Calu3 (cell line): ENCODE results near the gene STPG2. TPM values are rescaled to one million over a fixed set of nuclear protein-coding genes. Genes with fewer than 3 reads are reported as not detected.
"Not testable (repeated sequence)": the region's sequence is repeated elsewhere in the genome, so short reads cannot be mapped to it uniquely, and the experiment has no call there.

ENCODE experiments used
- BruUV-seq: library from RNA; stranded (reverse); fragments of 400-500 nt; replicated peaks from 2 replicates; lab custom pipeline; 2021; lab: Mats Ljungman, UMichigan
- CTCF ChIA-PET: fragments of 300-600 bp; sonication (Branson Sonifier 250); formaldehyde crosslinking; loops from one replicate; lab custom pipeline; 2022; ENCODE audit warnings: antibody characterized with exemption; lab: Charles Lee
- DNase-seq: peaks from one replicate; pipeline ENCODE4 v3.0.0; 2022
- H3K27ac Mint-ChIP-seq: one replicate; pipeline ENCODE4 v1.8.0; 2022; ENCODE audit warnings: mixed read lengths; ENCODE audit not compliant: unreplicated experiment
- H3K27me3 Mint-ChIP-seq: one replicate; pipeline ENCODE4 v1.8.0; 2022; ENCODE audit warnings: mixed read lengths; ENCODE audit not compliant: unreplicated experiment
- H3K36me3 Mint-ChIP-seq: one replicate; pipeline ENCODE4 v1.8.0; 2022; ENCODE audit warnings: mild to moderate bottlenecking, moderate library complexity, mixed read lengths; ENCODE audit not compliant: insufficient read depth, unreplicated experiment
- H3K4me1 Mint-ChIP-seq: one replicate; pipeline ENCODE4 v1.8.0; 2022; ENCODE audit warnings: mild to moderate bottlenecking, low read depth, mixed read lengths; ENCODE audit not compliant: unreplicated experiment
- H3K4me3 Mint-ChIP-seq: one replicate; pipeline ENCODE4 v1.8.0; 2022; ENCODE audit warnings: mild to moderate bottlenecking, low read depth, moderate library complexity, mixed read lengths; ENCODE audit not compliant: unreplicated experiment
- H3K9me3 Mint-ChIP-seq: one replicate; pipeline ENCODE4 v1.8.0; 2022; ENCODE audit warnings: low read depth, mixed read lengths; ENCODE audit not compliant: unreplicated experiment
- intact Hi-C: fragments of 100-400 bp; cut with micrococcal nuclease; formaldehyde crosslinking; loops from one replicate; pipeline ENCODE4 v1.10.0; 2022; ENCODE audit not compliant: unreplicated experiment
- total RNA-seq: library from RNA; stranded (reverse); gene quantifications from 2 replicates; pipeline ENCODE4 v1.2.3, GENCODE V29; 2022
- TF ChIP-seq, protein P1 (sequence below): fragments of 200-600 bp; IDR thresholded peaks from one replicate; pipeline ENCODE4 v1.8.0; 2022; ENCODE audit warnings: antibody characterized with exemption; ENCODE audit not compliant: unreplicated experiment

Gene STPG2
- total RNA-seq, 1 experiment from 2014 or later: not detected

DNA sequence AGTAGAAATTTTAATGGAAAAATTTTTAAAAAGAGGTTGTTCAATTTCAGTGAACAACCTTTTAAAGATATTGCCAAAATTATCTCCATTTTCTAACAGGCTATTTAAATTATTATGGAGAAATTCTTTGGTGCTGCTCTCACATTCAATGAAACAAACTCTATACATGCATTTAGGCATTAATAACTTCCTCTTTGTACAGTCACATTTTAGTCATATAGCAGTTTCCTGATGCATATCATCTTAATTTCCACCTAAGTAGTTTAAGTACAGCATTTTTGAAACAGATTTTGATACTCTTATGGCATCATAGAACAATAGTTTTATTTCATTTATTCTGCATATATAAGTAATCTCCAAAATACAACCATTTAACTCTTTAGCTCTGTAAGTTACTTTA, 500.1 kb downstream of the STPG2 start:
- no peak overlapping the region for H3K27ac Mint-ChIP-seq

DNA sequence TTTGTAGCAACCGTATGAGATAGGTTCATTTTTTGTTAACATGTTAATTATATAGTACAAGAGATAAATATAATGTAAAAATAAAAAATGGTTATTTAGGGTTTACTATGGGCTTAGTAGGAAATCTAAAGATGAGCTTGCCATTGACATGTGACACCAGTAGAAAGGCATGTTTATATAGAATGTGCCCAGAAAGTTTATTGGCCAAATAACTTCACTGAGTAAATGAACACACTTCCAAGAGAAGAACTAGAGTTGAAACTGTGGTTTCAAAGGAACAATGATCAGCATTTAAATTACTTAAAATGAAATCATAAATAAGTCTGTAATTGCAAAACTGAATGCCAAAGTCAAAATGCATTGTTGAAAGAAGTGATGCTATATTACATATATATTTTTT, 503.3 kb downstream of the STPG2 start:
- TF ChIP-seq, protein P1, sequence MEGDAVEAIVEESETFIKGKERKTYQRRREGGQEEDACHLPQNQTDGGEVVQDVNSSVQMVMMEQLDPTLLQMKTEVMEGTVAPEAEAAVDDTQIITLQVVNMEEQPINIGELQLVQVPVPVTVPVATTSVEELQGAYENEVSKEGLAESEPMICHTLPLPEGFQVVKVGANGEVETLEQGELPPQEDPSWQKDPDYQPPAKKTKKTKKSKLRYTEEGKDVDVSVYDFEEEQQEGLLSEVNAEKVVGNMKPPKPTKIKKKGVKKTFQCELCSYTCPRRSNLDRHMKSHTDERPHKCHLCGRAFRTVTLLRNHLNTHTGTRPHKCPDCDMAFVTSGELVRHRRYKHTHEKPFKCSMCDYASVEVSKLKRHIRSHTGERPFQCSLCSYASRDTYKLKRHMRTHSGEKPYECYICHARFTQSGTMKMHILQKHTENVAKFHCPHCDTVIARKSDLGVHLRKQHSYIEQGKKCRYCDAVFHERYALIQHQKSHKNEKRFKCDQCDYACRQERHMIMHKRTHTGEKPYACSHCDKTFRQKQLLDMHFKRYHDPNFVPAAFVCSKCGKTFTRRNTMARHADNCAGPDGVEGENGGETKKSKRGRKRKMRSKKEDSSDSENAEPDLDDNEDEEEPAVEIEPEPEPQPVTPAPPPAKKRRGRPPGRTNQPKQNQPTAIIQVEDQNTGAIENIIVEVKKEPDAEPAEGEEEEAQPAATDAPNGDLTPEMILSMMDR: no peak
- intact Hi-C loops: no loop called here
- no peaks in the 10 kb centered on the region for H3K27me3 Mint-ChIP-seq
- no TSS peak for BruUV-seq
- H3K9me3 Mint-ChIP-seq: no peaks in the 10 kb centered on the region
- H3K36me3 Mint-ChIP-seq: no peaks in the 10 kb centered on the region
- no peak overlapping the region for H3K27ac Mint-ChIP-seq
- CTCF ChIA-PET: no interaction called here
- H3K4me3 Mint-ChIP-seq: no peak overlapping the region
- no peak for DNase-seq
- H3K4me1 Mint-ChIP-seq: no peaks in the 10 kb centered on the region

More for the DNA sequence above, 500.1 kb downstream of the STPG2 start:
- H3K27me3 Mint-ChIP-seq: no peaks in the 10 kb centered on the region
- H3K9me3 Mint-ChIP-seq: no peaks in the 10 kb centered on the region
- no peaks in the 10 kb centered on the region for H3K4me1 Mint-ChIP-seq
- CTCF ChIA-PET: interaction anchor here (0.5 kb wide), 1 partner anchor 44 kb away, joined by 3 read pairs; no protein-coding TSS in a partner anchor
- no TSS peak for BruUV-seq
- TF ChIP-seq, protein P1: no peak
- DNase-seq: no peak
- intact Hi-C loops: no loop called here
- H3K4me3 Mint-ChIP-seq: no peak overlapping the region
- no peaks in the 10 kb centered on the region for H3K36me3 Mint-ChIP-seq

DNA sequence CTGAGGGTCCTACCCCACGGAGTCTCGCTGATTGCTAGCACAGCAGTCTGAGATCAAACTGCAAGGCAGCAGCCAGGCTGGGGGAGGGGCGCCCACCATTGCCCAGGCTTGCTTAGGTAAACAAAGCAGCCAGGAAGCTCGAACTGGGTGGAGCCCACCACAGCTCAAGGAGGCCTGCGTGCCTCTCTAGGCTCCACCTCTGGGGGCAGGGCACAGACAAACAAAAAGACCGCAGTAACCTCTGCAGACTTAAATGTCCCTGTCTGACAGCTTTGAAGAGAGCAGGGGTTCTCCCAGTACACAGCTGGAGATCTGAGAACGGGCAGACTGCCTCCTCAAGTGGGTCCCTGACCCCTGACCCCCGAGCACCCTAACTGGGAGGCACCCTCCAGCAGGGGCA, 509.4 kb downstream of the STPG2 start:
- intact Hi-C loops, H3K4me3 Mint-ChIP-seq, H3K4me1 Mint-ChIP-seq, H3K9me3 Mint-ChIP-seq, H3K27ac Mint-ChIP-seq, H3K27me3 Mint-ChIP-seq, BruUV-seq, DNase-seq, CTCF ChIA-PET, H3K36me3 Mint-ChIP-seq: not testable (repeated sequence)

DNA sequence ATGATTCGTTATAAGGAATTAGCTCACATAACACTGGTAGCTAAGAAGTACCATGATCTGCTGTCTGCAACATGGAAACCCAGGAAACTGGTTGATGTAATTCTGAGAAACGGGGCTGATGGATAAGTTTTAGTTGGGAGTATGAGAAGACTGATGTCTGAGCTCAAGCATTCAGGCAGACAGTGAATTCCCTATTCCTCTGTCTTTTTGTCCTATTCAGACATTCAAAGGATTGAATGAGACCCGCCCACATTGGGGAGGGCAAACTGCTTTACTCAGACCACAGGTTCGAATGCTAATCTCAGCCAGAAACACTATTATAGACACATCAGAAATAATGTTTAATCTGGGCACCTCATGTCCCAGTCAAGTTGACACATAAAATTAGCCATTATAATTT, 515.5 kb downstream of the STPG2 start:
- no peaks in the 10 kb centered on the region for H3K4me1 Mint-ChIP-seq
- no peak overlapping the region for H3K27ac Mint-ChIP-seq
- no peaks in the 10 kb centered on the region for H3K27me3 Mint-ChIP-seq
- no TSS peak for BruUV-seq
- intact Hi-C loops: no loop called here
- H3K9me3 Mint-ChIP-seq: peaks cover 2% of the 10 kb centered on the region
- CTCF ChIA-PET: no interaction called here
- no peak overlapping the region for H3K4me3 Mint-ChIP-seq
- H3K36me3 Mint-ChIP-seq: no peaks in the 10 kb centered on the region
- DNase-seq: no peak
- TF ChIP-seq, protein P1: no peak

DNA sequence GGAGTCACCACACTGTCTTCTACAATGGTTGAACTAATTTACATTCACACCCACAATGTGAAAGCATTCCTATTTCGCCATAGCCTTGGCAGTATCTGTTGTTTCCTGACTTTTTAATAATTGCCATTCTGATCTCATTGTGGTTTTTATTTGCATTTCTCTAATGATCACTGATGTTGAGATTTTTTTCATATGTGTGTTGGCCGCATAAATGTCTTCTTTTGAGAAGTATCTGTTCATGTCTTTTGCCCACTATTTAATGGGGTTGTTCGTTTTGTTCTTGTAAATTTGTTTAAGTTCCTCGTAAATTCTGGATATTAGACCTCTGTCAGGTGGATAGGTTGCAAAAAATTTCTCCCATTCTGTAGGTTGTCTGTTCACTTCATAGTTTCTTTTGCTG, 519.1 kb downstream of the STPG2 start:
- TF ChIP-seq, protein P1: no peak
- intact Hi-C loops: no loop called here
- Mint-ChIP-seq H3K9me3 (peaks cover 4% of the 10 kb centered on the region), H3K27me3 (no peaks in the 10 kb centered on the region), H3K4me1 (no peaks in the 10 kb centered on the region), H3K27ac (no peak overlapping the region), H3K36me3 (no peaks in the 10 kb centered on the region), H3K4me3 (no peak overlapping the region)
- no TSS peak for BruUV-seq
- DNase-seq: no peak
- CTCF ChIA-PET: no interaction called here
